Vagina (tissue), 2 donors: ENCODE results near the gene CD83.

ENCODE experiments used
- POLR2A ChIP-seq, 2 donors: fragments of 450-650 bp; IDR thresholded peaks; one replicate each; pipeline ENCODE4 v1.6.1; 2017; ENCODE audit warnings: antibody characterized with exemption in 2 of 2, mild to moderate bottlenecking in 2 of 2, moderate library complexity in 2 of 2
- POLR2AphosphoS5 ChIP-seq, 2 donors: sonication (generic); formaldehyde crosslinking; IDR thresholded peaks; one replicate each; pipeline ENCODE4 v1.9.0; 2017; ENCODE audit warnings: antibody characterized with exemption in 2 of 2, mild to moderate bottlenecking in 2 of 2, low read depth in 1 of 2; ENCODE audit not compliant: insufficient read depth in 1 of 2
- TF ChIP-seq, protein P1 (sequence below), 3 experiments: fragments of 450-650 bp in 2 of 3; fragments of 200-600 bp in 1 of 3; sonication (generic) in 1 of 3; IDR thresholded peaks; one replicate each; pipeline ENCODE4 v1.5.1; 2017 to 2019; ENCODE audit warnings: antibody characterized with exemption in 3 of 3, mild to moderate bottlenecking in 2 of 3, moderate library complexity in 2 of 3

GRCh38 chr6:14120546-14120945 is 3.0 kb downstream of the CD83 start:
- TF ChIP-seq, protein P1, sequence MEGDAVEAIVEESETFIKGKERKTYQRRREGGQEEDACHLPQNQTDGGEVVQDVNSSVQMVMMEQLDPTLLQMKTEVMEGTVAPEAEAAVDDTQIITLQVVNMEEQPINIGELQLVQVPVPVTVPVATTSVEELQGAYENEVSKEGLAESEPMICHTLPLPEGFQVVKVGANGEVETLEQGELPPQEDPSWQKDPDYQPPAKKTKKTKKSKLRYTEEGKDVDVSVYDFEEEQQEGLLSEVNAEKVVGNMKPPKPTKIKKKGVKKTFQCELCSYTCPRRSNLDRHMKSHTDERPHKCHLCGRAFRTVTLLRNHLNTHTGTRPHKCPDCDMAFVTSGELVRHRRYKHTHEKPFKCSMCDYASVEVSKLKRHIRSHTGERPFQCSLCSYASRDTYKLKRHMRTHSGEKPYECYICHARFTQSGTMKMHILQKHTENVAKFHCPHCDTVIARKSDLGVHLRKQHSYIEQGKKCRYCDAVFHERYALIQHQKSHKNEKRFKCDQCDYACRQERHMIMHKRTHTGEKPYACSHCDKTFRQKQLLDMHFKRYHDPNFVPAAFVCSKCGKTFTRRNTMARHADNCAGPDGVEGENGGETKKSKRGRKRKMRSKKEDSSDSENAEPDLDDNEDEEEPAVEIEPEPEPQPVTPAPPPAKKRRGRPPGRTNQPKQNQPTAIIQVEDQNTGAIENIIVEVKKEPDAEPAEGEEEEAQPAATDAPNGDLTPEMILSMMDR (IDR thresholded peaks at IDR 0.05), result no peak
- no peak for TF ChIP-seq POLR2AphosphoS5 (IDR thresholded peaks at IDR 0.05; ENCODE audit: insufficient read depth in 1 of 2, low read depth in 1 of 2)
- no peak for TF ChIP-seq POLR2A (IDR thresholded peaks at IDR 0.05)
